Keratinocyte (primary cell): ENCODE measurements around the gene RP9.

Experiments used
- CTCF ChIP-seq, 3 experiments: IDR thresholded peaks in 1 of 3; conservative IDR thresholded peaks in 1 of 3; optimal IDR thresholded peaks in 1 of 3; 2 replicates in 2 of 3; 3 replicates in 1 of 3; pipeline versions ENCODE3 to v1.5.1; 2011; ENCODE audit warnings: low read length in 3 of 3, mild to moderate bottlenecking in 3 of 3, moderate library complexity in 2 of 3, control low read depth in 1 of 3, inconsistent platforms in 1 of 3; ENCODE audit not compliant: insufficient read depth in 2 of 3; ENCODE audit errors: extremely low read depth in 1 of 3
- EZH2 ChIP-seq: IDR thresholded peaks from one replicate; pipeline ENCODE4 v1.6.1; 2012; ENCODE audit warnings: inconsistent platforms, mild to moderate bottlenecking, low read length, moderate library complexity

DNA sequence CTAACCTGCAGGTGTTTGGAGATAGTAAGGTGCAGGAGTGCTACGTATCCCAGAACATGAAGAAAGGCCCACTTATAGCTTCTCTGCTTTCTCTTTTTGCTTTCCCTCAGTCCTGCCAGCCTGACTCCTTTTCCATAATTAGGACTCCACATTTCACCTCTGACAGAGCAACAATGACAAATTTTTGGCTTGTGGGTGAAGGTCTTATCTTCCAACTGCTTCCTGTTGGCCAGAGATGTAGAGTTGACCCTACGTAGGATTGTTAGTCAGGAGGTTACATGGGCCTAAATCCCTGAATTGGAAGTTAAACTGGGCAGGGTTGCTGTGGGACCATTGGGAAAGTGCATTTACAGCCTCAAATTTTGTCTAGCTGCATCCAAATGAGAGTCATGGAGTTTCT, 21.3 kb downstream of the RP9 start:
- no peak for TF ChIP-seq CTCF (optimal IDR thresholded peaks at IDR 0.05 in 1 of 3, IDR thresholded peaks at IDR 0.05 in 1 of 3, conservative IDR thresholded peaks at IDR 0.05 in 1 of 3; ENCODE audit: extremely low read depth in 1 of 3, insufficient read depth in 2 of 3, low read length in 3 of 3)
- no peak for TF ChIP-seq EZH2
